GM19238 (cell line): ENCODE measurements around the gene CITED1.
A peak's percentile ranks its signal among the peaks of the same experiment; 100 is the strongest.
"Not testable (repeated sequence)": the region's sequence is repeated elsewhere in the genome, so short reads cannot be mapped to it uniquely, and the experiment has no call there.

Experiments used
- DNase-seq: peaks from one replicate; pipeline ENCODE4 v3.0.0; 2011; ENCODE audit warnings: low spot score; ENCODE audit not compliant: insufficient read length

CITED1 gene, protein sequence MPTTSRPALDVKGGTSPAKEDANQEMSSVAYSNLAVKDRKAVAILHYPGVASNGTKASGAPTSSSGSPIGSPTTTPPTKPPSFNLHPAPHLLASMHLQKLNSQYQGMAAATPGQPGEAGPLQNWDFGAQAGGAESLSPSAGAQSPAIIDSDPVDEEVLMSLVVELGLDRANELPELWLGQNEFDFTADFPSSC

DNA sequence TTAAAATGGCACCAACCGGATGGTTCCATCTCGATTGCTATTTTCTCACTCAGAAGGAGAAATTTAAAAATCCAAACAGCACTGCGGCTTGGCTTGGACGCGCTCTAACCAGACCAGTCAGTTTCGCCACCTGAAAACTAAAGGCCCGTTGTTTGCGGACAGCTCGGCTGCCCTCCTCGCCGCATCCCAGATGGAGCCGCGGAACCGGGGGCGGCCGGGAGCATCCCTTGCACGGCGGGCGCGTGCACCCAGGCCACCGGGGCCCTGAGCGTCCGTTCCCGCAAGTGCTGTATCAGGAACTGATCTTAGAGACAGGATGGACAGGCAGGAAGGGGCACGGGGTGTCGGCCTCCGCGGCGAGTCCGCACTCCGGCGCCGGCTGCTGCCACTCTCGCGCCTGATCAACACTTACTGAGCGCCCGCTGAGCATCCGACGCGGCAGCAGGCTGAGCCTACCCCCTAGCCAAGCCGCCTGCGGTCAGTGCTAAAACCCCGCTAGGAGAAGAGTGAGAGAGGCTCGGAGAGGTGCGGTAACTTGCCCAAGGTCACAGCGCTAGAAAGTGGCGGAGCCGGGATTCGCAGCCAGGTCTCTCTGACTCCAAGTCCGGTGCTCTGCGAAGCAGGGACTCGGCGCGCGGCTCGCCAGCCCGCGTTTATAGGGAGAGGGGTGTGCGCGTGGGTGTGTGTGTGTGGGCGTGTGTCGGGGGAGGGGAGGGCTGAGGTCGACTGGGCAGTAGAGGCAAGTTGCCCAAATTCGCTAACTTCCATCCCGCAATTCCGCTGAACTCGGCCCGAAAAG, at the start of gene CITED1:
TSS of gene CITED1 (minus strand) at position 629 of the 799 bp plus-strand sequence. CDS start 3,045 bp downstream, outside the sequence.
- no peak for DNase-seq

DNA sequence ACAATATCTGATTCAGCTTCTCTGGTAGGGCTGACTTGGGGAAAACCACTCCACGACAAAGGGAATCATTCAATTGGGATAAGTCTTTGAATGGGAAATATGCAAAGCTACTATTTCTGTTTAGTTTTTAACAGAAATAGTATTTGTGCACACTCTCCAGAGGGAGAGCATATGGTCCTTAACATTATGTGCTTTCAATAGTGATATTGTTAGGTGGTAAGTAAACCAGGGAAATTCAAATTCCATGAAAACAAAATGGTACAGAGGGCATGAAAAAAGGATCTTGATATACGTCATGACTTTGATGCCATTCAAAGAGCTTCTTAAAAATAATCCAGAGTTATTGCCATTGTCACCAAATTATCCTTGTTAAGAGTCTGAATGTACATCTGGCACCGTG, 47.1 kb upstream of the CITED1 start:
- DNase-seq: no peak

DNA sequence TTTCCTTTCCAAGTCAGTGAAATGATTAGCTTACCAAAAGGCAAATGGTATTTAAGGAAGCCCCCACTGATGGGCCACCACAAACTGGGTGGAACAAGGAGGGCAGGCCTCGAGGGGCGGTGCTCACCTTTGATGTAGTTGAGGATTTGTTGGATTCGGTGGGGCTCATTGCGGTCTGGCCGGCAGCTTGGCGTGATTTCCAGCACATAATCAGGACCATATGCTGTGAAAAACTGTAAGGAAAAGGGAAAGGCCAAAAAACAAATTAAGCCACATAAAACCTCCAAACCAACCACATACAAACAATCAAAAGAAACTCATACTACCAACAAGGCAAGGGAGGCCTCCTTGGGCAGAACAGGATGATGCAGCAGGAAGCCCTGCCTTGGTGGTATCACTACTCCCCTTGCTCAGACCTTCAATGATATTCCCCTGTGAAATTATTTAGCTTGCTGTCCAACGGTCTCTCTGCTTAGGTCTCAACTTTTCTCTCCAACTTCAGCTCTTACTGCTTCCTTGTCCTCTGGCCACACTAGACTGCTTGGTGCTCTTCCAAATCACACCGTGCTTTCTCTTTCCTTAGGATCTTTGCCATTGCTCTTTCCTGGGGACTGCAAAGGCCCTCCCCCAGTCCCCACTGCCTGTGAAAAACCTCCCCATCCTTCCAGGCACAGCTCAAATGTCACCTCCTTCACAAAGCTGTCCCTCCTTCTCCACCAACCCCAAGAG, 46.1 kb upstream of the CITED1 start:
- no peak for DNase-seq

DNA sequence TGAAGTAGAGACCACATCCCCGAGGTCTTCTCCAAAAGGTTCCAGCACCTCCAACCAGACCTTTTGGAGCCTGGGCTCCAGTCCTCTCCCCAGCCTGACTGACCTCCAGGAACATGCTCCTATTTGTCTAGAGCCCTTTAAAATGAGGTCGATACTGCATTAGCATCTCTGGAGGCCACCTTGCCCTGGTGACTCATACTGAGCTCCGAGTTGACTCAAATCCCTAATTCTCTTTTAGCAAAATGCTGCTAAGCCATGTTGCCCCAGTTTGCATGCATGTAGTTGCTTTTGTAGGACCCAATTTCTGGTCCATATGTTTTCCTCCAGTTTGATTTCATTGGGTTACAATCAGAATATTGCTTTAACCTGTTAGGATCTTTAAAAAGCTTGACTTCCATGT, 43.5 kb upstream of the CITED1 start:
- peak; percentile 13 for DNase-seq

DNA sequence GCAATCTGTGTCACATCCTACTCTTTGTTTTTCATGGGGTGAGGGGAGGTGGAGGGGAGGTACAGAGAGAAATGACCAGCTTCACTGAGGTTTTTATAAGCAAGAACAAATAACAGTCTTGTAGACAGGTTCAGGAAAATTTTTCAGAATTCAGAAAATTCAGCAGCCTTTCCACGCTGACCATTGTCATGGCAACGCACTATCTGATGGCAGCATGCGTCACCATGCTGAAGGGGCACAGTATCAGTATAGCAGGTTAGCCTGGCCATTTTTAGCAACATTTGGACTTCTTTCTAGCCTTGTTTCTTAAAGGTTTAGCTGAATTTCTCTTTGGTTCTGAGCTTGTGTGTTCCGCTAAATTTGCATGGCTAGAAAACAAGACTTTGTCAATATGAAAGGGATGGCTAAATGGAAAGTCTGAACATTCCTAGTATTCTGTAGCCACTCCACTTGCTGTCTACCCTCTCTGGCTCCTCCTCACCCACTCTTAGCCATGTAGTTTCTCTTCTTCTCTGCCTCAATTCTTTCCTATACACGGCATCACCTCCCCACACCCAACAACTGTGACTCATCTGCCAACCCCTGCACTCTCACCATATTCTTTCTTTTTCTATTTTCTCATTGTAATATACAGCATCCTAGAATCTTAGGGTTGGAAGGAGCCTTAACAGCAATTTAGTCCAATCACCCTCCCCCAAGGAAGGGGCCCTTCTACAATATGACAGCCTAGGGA, 42.7 kb upstream of the CITED1 start:
- DNase-seq: no peak

DNA sequence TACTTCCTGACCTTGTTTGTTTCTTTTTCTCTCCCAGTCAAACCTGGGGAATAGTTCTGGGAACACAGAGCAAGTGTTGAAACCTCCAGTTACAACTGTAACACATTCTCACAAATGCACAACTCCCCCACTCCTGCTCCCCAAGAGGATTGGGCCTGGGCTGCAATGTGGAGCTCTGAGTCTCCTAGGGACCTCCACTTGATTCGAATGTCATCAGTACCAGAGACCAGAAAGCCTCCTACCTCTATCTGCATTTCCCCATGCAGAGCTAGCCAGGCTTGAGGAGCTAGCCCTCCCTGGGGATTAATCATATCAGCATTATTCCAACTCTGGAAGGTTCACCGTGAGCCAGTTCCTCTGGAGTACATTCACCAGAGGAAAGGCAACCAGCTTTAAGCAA, 41.7 kb upstream of the CITED1 start:
- no peak for DNase-seq

DNA sequence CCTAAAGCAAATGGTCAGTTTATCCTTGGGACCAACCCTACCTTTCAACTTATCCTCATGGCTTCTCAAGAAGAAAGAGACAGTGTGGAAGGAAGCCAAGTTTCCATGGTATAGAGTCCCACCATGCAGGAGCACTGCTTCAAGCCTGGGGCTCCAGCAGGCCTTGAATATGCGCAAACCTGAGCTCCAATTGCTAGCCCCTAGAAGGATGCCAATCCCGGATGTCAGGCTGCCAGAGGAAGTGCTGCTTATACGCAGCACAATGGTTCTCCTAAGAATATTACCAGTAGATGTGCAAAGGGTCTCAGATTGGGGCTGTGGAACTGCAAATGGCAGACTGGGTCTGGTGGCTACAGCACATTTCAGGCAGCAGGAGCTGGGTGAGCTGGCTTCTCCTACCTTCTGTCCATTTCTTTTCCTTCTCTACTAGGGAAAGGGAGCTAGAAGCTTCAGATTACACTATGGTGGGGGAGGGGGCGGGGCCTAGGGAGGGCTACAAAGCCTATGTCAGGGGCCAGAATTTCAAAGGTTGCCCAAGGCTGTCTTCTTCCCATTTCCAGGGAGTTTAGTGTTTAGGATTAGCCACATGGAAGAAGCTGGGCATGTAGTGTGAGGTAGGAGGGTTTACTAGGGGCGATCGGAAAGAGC, 40.7 kb upstream of the CITED1 start:
- DNase-seq: no peak

DNA sequence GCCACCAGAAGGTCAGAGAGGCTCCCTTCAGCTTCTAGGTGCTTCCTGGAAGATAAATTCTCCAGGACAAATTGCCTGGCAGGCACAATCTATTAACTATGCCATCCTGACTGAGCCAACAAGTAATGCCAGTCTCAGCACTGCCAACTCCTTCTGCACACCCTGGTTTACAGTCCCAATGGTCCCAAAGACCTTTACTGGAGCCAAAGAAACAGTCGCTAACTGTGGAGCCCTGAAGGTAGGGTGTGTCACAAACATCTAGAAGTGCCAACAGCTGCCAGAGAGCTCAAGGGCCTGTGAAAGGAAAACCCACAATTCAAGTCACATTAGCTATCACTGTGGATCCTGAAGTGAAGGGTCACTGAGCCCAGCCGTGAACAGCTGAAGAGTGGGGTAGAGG, 34.9 kb upstream of the CITED1 start:
- no peak for DNase-seq

DNA sequence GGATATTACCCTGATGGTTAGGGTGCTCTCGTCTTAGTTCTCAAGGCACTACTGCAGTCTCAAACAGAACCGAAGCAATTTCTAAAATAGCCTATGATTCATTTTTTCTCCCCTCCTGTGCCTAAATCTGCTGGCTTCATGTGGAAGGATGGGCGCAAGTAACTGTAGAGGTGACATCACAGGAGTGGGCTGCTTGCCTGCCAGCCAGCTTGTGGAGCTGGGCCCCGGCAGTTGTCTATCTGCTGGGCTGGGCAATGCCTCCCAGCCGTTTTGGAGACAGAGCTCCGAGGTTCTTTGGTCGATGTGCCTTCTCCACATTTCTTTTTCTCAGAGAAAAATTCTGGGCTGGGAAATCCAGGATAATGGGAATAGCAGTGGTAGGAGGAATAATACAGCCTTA, 34.3 kb upstream of the CITED1 start:
- no peak for DNase-seq

DNA sequence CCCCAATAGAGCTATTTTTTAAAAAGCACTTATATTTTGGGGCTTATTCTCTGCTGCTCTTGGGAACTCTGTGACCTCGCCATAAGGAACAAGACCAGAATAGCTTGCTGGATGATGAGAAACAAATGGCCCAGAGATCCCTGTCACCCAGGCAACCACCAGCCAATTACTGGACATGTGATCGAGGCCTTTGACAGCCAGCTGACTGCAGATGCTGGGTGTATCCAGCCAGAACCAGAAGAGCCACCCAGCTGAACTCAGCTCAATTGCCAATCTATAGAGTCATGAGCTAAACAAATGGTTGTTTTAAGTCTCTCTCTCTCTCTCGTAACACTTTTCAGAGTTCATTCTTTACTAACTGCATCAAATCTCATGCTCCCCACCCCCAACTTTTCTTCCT, 24.4 kb upstream of the CITED1 start:
- DNase-seq: no peak

DNA sequence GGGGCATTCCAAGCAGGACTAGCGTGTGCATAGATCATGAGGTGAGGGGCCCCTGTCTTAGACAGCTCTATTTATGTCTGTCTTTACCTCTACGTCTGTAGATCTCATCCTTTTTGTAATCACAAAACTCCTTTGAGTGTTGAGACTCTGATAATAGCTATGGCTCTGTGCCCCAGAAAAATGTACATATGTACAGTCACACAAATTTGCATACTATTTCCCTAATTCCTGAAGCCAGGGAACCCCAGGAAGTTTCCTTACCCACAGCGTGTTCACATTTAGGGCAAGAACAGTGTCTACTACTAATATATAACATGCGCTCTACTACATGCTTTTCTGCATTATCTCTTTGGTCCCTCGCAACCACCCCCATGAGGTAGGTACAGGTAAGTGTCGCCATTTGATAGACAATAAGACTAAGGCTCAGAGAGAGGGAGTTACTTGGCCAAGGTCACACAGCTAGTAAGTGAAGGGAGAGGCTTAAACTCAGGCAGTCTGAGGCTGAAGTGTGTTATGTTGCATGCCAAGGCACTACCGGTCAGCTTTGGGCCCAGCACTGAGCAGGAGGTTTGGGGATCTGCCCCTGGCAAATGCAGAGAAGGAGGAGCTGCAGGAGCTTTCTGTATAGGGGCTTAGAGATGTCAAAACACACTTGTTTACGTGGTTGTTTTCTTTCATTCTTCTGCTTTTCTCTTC, 21.0 kb upstream of the CITED1 start:
- DNase-seq: no peak

DNA sequence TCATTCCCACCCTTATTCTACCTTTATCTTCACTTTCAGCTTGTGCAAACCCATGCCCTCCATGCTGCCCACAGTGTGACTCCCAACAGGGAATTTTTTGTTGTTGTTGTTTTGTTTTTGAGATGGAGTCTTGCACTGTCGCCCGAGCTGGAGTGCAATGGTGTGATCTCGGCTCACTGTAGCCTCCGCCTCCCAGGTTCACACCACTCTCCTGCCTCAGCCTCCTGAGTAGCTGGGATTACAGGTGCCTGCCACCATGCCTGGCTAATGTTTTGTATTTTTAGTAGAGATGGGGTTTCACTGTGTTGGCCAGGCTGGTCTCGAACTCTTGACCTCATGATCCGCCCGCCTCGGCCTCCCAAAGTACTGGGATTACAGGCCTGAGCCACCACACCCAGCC, 13.9 kb upstream of the CITED1 start:
- not testable (repeated sequence) for DNase-seq

DNA sequence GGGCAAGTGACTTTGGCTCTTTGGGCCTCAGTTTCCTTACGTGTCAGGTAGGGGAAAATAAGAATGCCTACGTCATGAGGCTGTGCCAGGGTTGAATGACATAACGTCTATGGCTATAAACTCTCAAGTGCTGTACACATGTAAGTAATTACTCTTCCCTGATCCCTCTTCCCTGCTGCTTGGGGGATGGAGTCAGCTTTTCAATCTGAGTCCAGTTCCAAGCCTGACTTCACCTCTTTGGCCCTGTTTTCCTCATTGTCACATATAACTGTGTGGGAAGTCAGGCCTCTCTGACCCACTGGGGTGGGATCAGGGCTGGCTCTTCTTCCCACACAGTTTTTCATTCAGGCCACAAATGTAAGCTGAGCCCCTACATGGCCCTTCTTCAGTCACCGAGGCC, 11.4 kb upstream of the CITED1 start:
- no peak for DNase-seq

DNA sequence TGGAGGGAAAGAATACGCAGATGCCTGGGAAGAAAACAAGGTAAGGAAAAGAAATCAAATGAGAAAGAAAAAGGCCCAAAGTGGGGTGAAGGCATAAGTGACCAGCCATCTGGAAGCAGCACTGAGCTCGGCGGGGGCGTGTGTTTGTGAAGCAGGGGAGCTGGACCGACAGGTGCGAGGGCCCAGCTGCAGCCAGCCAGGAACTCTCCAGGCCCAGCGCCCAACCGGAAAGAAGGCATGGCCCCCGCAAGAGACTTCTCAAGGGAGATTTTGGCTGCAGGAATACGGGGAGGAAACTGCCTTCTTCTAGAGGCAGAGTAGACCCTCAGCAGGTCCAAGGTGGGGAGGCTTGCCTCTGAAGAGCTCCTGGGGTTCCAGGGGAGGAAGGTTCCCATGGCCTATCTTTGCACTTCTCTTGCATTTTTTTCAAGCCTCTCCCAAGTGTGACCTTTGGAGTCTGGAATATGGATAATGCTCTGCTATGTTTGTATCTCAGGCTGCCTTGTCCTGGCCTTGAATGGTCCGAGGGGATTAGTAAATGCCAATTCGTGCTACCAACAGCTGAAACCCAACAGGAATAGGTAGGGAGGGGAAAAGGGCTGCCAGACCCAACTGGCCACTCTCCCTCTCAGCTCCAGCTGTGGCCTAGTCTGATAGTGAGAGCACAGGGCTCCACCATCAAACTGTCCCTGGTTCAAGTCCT, 10.8 kb upstream of the CITED1 start:
- no peak for DNase-seq

DNA sequence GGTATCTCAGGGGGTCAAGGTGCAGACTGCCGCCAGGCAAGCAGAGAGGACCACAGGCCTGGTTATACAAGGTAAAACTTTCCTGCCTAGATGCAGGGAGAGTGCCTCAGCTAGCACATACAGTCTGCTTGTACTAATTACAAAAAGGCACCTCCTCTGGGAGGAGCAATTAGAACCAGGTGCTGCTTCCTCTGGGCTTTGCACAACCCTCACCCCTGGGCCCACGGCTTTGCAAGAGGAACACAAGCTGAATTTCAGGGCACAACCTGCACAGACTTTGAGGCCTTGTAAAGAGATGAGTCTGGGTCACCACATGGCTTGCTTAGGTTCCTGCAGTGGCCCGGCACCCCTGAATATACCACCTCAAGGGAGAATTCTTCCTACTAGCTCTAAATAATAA, 9.2 kb upstream of the CITED1 start:
- DNase-seq: no peak

DNA sequence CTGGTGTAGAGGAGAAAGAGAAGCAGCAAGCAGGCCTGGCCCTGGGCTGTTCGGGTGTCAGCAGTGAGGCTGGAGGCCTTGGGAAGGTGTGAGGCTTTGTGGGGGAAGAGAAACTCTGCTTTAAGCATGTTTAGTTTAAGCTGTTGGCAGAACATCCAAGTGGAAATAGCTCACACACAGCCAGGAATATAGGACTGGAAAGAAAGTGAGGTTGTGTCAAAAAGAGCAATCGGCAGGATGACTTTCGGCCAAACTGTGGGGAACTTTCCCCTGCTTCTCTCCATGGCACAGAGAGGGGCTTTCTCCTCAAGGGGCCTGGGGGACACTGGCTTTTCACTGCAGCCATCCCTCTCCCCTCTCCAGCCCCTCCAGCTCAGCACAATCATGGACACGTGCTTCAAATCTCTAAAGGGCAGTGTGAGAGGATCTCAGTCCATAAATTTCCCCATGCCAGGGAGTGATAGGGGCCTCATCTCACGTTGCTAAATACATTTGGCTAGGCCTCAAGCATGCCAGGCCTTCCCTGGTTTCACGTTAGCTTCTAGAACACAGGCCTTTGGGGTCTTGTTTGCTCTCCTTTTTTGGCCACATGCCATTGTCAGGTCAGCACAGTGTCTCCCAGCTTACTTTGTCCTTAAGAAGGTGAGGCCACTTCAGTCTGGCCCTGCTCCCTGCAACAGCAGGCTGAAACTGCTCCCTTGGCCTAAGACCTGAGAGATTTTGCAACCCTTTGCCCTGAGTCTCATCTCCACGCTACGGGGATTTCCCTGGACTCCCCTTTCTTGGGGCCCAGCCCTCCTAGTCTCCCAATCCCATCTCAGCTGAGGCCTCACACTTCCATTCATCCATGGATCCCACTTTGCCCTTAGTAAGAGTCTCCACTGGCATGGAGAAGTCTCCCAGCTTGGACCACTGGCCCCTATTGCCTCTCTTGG, 8.3 kb upstream of the CITED1 start:
- no peak for DNase-seq

DNA sequence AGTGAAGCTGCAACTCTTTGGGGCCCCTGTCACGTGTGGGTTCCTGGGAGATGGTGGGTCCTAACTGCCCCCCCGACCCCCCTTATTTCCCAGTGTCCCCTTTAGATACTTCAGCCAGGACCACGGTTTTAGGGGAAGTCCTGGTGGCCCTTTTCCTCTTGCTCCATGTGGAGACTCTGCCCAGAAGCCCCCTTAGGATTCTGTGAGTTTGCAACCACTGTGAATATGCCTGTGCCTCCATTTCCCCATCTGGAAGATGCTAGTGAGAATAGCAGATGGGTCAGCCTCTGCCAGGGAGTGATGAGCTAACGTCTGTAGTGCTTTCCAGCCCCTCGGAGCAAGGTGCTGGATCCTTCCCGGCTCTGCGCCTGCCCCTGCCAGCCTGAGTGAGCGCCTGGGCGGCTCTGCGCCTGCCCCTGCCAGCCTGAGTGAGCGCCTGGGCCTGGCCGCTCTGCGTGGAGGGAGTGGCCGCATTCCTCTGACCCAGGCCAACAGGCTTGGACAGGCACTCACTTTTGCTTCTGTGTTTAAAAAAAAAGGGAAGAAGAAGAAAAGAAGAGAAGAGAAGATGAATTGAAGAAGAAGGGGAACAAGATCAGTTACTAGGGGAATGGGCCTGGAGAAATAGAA, 6.7 kb upstream of the CITED1 start:
- DNase-seq: no peak

DNA sequence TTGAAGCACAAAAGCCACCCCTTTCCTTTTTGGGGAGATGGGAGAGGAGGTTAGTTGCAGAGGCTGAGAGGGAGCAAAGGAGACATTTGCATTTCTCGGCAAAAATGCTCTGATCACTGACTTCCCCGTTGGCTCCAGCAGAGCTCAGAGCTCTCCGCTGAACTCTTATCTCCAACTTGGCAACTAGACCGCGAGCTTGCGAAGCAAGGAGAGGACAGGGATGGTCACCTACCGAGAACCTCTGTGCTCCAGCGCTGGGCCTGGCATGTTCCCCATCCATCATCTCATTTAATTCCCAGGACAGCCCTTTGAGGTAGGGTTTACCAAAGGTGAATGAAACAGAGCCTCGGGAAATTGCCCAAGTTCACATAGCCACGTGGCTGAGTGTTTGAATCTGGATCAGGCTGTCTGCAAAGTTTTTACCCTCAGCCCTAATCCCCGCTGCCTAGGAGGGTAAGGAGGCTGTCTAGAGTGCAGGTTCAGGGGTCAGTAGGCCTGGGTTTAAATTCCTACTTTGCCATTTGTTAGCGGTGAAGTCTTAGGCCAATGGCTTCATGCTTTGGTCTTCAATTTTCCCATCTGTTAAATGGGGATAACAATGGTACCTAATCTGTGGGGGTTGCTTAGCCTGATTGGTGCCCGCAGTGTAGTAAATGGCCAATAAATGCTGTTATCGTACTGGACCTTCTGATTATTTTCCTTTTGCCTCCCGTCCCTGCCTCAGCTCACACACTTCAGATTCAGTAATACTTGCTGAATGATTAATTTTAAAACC, 3.8 kb upstream of the CITED1 start:
- DNase-seq: no peak
